SK-N-MC (cell line): ENCODE results near the gene MTR.

Experiments
- EZH2 ChIP-seq: fragments of 200-600 bp; sonication (generic); IDR thresholded peaks from one replicate; pipeline ENCODE4 v1.6.1; 2017; ENCODE audit warnings: antibody characterized with exemption
- FOXP2 ChIP-seq: optimal IDR thresholded peaks from 2 replicates; pipeline ENCODE3; 2011; ENCODE audit warnings: mild to moderate bottlenecking, moderate library complexity; ENCODE audit not compliant: insufficient read depth; ENCODE audit errors: extremely low read length, control extremely low read depth
- POLR2AphosphoS5 ChIP-seq: IDR thresholded peaks from 2 replicates; pipeline ENCODE4 v1.6.1; 2012; ENCODE audit warnings: mild to moderate bottlenecking, low read depth, low read length, borderline replicate concordance

- TF ChIP-seq FOXP2 (no peak), POLR2AphosphoS5 (no peak), EZH2 (no peak)
Measured at GRCh38 chr1:236786453-236786852, 8.6 kb upstream of the MTR start.
